ENCODE measurements around the gene OR2T10. TPM values are rescaled to one million over a fixed set of nuclear protein-coding genes. Genes with fewer than 3 reads are reported as not detected.

The OR2T10 gene
- total and polyA plus RNA-seq, 7 donors: 0.01 TPM; not detected in 6

DNA sequence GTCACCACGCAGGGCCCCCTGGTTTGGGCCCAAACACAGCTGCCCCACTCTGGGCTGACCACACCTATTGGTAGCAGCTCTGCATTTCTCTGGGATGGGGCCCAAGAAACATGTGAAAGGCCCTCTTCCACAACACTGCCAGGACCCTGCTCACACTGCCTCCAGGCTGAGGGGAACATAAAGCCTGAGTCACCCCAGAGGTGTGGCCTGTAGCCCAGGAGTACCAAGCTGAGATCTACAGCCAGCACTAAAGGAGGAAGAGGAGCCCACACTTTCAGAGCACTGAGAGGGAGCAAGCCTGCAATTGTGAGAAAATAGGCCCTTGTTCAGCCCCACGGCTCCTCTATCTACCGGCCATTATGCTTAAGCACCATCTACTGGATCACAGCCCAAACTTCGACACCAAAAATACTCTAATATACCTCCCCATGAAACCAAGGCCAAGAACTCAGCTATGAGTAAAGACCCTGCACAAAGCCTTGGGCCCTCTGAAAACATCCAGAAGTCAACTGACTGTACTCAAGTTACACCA, 14.4 kb upstream of the OR2T10 start:
- Histone ChIP-seq H3K27ac (no peak overlapping the region), H3K9me3 (no peaks in the 10 kb centered on the region), H3K4me1 (no peaks in the 10 kb centered on the region), H3K27me3 (no peaks in the 10 kb centered on the region), H3K36me3 (no peaks in the 10 kb centered on the region), H3K4me3 (no peak overlapping the region)
- 84 to 89% methylated on average over 4 of the region's 4 CpGs for WGBS, 2 donors
- TF ChIP-seq POLR2AphosphoS5 (IDR thresholded peaks at IDR 0.05): no peak
- TF ChIP-seq CTCF (IDR thresholded peaks at IDR 0.05): no peak
- no peak for TF ChIP-seq EP300 (IDR thresholded peaks at IDR 0.05)
- no peak for TF ChIP-seq POLR2A (IDR thresholded peaks at IDR 0.05)
- intact Hi-C loops (cut with DNase I): no loop called here
- no peak for DNase-seq

- TF ChIP-seq POLR2AphosphoS5 (IDR thresholded peaks at IDR 0.05) (no peak), POLR2A (IDR thresholded peaks at IDR 0.05) (no peak), CTCF (IDR thresholded peaks at IDR 0.05) (no peak), EP300 (IDR thresholded peaks at IDR 0.05) (no peak)
- Histone ChIP-seq H3K27me3 (no peaks in the 10 kb centered on the region), H3K9me3 (no peaks in the 10 kb centered on the region), H3K4me3 (no peak overlapping the region), H3K36me3 (no peaks in the 10 kb centered on the region), H3K27ac (no peak overlapping the region), H3K4me1 (no peaks in the 10 kb centered on the region)
- no peak for DNase-seq
- intact Hi-C loops (cut with DNase I): no loop called here
- 38 to 54% methylated on average over 3 of the region's 3 CpGs for WGBS, 2 donors
Observed at GRCh38 chr1:248610301-248610700, 12.8 kb upstream of the OR2T10 start.

- WGBS, 2 donors: 77 to 84% methylated on average over 8 of the region's 8 CpGs
- no peaks in the 10 kb centered on the region for H3K4me1 ChIP-seq
- intact Hi-C loops (cut with DNase I): no loop called here
- no peak overlapping the region for H3K27ac ChIP-seq
- H3K9me3 ChIP-seq: no peaks in the 10 kb centered on the region
- H3K27me3 ChIP-seq: no peaks in the 10 kb centered on the region
- H3K36me3 ChIP-seq: no peaks in the 10 kb centered on the region
- DNase-seq: no peak
- no peak overlapping the region for H3K4me3 ChIP-seq
- TF ChIP-seq CTCF (IDR thresholded peaks at IDR 0.05): no peak
- TF ChIP-seq POLR2AphosphoS5 (IDR thresholded peaks at IDR 0.05): no peak
- TF ChIP-seq EP300 (IDR thresholded peaks at IDR 0.05): no peak
- TF ChIP-seq POLR2A (IDR thresholded peaks at IDR 0.05): no peak
Observed at GRCh38 chr1:248599396-248599795, 1.9 kb upstream of the OR2T10 start.

DNA sequence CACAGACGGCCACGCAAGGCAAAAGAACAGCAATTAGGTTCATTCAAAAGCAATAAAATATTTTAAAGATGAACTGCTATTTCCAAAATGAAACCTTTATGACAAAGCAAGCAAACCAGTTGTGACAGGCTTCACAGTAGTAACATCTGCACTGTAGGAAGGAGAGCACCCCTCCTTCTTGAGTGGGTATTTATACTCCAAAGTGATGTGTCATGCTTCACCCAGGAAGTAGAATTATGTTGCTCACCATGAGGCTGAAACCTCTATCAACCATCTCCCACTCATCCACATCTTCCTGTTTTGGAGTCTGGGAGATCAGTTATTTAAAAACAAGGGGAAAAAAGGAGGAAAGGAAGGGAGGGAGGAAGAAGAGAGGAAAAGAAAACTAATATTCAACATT, 885 bp downstream of the OR2T10 start:
- DNase-seq: no peak
- Histone ChIP-seq H3K36me3 (no peaks in the 10 kb centered on the region), H3K9me3 (no peaks in the 10 kb centered on the region), H3K27ac (no peak overlapping the region), H3K27me3 (no peaks in the 10 kb centered on the region), H3K4me3 (no peak overlapping the region), H3K4me1 (no peaks in the 10 kb centered on the region)
- intact Hi-C loops (cut with DNase I): no loop called here
- WGBS, 2 donors: 29 to 72% methylated on average over 2 of the region's 2 CpGs
- TF ChIP-seq EP300 (IDR thresholded peaks at IDR 0.05) (no peak), CTCF (IDR thresholded peaks at IDR 0.05) (no peak), POLR2A (IDR thresholded peaks at IDR 0.05) (no peak), POLR2AphosphoS5 (IDR thresholded peaks at IDR 0.05) (no peak)

- 83 to 87% methylated on average over 5 of the region's 5 CpGs for WGBS, 2 donors
- no peaks in the 10 kb centered on the region for H3K36me3 ChIP-seq
- H3K4me1 ChIP-seq: no peaks in the 10 kb centered on the region
- no peaks in the 10 kb centered on the region for H3K9me3 ChIP-seq
- H3K27me3 ChIP-seq: no peaks in the 10 kb centered on the region
- no peak overlapping the region for H3K27ac ChIP-seq
- no peak for DNase-seq
- no peak for TF ChIP-seq EP300 (IDR thresholded peaks at IDR 0.05)
- TF ChIP-seq POLR2A (IDR thresholded peaks at IDR 0.05): no peak
- no peak for TF ChIP-seq POLR2AphosphoS5 (IDR thresholded peaks at IDR 0.05)
- no peak for TF ChIP-seq CTCF (IDR thresholded peaks at IDR 0.05)
- no peak overlapping the region for H3K4me3 ChIP-seq
- intact Hi-C loops (cut with DNase I): no loop called here
Observed at GRCh38 chr1:248593226-248593625, 4.3 kb downstream of the OR2T10 start.

Data from sigmoid colon (tissue), 7 donors.